GM19193 (cell line): Measurements from ENCODE around the gene FSTL1.

ENCODE experiments used
- POLR2A ChIP-seq: IDR thresholded peaks from 4 replicates; pipeline ENCODE4 v1.6.1; 2011; ENCODE audit not compliant: insufficient read depth, insufficient read length; ENCODE audit errors: extremely low read depth

Gene FSTL1

GRCh38 chr3:120451806-120452205 lies 1.0 kb upstream of the FSTL1 start:
- TF ChIP-seq POLR2A: no peak

DNA sequence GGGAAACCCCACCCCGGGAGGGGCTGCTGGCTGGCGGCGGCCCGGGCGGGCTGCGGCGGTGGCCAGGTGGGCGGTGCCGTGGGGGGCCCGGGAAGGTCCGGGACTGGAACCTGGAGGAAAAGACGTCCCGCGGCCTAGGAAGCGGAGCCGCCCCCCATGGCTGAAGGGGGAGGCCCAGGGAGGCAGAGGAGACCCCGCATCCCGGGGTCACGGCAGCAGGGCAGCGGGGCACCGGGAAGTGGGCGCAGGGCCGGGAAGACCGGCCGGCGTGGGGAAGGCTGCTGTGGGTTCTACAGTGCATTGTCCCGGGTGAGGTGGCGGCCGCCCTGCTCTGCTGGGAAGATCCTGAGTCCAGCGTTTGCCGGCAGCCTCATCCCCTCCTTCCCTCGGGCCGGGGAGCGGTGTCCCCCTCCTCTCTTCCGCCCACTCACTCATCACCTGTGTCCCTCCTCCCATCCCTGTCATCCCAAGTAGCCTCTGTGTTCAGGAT lies 525 bp upstream of the FSTL1 start:
- no peak for TF ChIP-seq POLR2A

DNA sequence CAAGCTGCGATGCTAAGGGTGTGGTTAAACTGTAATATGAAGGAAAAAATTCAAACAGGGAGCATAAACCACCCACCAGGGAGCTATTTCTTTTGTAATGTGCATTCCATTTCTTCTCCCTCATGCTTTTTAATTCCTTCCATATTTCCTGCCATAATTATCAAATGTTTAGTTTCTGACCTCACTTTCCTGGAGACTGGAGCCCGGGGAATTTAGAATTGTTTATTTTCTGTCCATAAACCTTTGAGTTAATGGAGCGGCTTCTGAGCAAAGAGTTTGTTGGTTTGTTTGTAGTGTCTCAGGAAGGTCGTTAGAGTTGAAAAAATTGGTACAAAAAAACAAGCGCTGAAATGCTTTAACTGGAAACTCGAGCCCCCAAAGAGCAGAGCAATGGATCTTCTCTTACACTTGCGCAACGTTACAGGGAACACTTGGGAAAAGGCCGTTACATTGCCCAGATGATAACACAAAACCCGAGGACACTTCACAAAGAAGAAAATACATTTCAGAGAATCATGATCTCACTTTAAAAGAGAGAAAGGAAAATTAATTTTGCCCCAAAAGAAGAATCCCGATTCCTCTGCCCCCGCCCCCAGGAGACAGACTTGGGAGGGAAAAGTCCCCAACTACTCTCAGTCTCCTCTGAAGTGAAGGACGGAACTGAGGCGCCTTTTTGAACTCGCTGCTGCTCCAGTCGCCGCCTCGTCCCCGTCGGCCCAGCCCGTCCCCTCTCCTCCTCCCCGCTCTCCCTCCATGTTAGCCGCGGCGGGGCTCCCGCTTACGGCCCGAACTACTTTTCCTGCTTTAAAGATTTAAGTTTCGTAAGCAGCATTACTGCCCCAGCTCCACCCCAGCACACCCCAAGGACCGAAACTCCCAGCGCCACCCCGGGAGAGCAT lies 842 bp downstream of the FSTL1 start:
- no peak for TF ChIP-seq POLR2A

GRCh38 chr3:120449251-120449650 lies 1.5 kb downstream of the FSTL1 start:
- no peak for TF ChIP-seq POLR2A

GRCh38 chr3:120448756-120449155 lies 2.0 kb downstream of the FSTL1 start:
- no peak for TF ChIP-seq POLR2A

DNA sequence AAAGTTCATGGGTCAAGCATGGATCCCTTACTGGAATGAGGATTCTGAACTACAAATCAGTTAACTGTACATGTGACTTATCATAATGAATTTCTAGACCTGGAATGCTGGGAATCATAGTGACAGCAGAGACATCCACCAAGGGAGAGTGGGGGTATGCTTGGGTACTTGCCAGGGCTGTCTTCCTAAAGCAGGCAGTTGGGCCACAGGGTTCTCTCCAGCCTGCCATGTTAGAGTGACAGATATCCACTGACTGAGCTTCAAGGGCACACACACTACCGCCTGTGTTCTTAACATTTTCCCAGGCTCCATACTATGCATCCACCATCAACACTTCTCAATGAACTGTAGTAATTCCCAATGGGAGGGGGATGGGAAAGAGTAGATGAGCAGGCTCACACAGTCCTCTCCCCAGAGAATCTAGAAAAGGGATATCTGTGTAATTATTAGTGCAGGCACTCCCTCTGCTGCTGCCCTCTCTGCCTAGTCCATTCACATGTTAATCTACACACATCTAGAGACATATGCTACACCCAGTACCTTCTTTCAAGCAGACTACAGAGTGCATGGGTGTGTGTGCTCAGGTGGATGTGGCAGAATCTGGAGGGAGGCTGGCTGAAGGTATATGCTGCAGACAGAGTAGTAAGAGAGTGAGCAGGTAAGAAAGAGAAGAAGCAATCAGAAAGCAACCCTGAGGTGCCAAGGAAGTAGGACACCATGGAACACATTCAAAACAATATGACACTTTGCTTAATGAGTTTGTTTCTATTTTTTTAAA lies 3.7 kb downstream of the FSTL1 start:
- no peak for TF ChIP-seq POLR2A

GRCh38 chr3:120445654-120446053 lies 5.1 kb downstream of the FSTL1 start:
- no peak for TF ChIP-seq POLR2A

DNA sequence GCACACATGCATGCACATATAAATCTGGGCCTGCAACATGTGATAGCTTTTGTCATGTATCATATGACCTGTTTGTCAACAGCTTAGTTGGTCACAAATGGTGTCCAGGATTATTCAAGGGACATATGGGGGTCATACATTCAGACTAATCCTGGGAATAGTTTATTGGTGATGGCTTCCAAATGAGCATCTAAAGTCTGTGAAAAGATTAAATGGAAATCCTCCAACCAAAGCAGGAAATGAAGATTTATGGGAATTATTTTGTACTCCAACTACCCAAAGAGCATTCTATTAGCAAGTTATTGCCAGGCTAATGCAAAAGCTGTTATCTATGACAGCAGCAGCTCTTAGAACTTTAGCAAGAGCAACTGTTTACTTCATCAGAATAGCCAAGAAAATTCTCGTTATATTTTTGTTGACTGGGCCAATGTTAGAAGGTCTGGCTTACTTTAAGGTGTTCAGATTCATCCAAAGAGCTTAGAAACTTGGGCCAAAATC lies 7.1 kb downstream of the FSTL1 start:
- TF ChIP-seq POLR2A: no peak

- no peak for TF ChIP-seq POLR2A
Measured at GRCh38 chr3:120442975-120443517, 7.7 kb downstream of the FSTL1 start.

DNA sequence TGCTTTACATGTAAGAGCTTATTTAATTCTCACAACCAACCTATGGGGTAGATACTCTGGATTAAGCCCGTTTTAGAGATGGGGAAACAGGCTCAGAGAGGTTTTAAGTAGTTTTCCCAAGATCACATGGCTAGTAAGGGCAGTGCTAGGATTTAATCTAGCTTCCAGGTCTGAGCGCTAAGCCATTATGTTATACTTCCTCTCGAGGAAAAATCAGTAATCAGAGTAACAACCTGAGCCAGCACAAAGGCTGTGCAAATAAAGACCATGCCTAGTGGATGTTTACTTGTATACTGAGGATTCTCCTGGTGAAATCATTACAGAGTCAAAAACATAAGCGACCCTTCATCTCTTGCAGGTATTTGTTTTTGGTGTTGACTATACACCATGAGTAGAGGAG lies 9.0 kb downstream of the FSTL1 start:
- no peak for TF ChIP-seq POLR2A

- TF ChIP-seq POLR2A: no peak
Measured at GRCh38 chr3:120440762-120441161, 10.0 kb downstream of the FSTL1 start.

GRCh38 chr3:120440001-120440703 lies 10.6 kb downstream of the FSTL1 start:
- no peak for TF ChIP-seq POLR2A

DNA sequence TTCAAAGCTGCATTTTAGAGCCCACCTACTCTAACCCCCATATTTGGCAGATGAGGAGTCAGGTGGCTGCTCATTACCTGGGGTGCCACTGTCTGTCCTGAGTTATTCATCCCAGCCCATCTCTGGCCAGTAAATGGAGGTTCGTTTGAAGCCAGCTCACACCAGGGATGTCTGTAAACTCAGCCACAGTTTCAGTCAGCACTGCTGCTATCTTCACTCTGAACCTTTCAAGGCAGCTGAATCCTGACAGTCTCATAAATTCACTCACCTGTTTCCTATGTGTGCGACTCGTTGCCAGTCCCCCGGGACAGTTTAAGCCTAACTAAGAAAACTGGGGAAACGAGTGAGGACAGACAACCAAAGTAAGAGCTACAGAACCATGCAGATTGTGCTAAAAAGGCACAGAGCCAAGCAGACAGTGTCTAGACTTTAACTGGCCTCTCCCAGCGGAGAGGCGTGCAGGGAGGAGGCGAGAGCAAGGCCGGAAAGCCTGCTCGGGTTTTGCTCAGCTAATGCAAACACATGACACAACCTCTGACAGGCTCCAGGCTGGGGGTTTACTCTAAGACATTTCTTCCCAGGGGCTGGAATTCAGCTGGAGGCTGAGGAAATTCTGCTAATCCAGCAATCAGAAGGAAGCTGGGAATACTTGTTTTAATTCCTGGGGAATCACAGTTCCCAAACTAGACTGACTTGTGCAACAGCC lies 12.0 kb downstream of the FSTL1 start:
- no peak for TF ChIP-seq POLR2A

GRCh38 chr3:120438216-120438615 lies 12.6 kb downstream of the FSTL1 start:
- TF ChIP-seq POLR2A: no peak
